ENCODE results near the gene RHD.
"Not testable (repeated sequence)": the region's sequence is repeated elsewhere in the genome, so short reads cannot be mapped to it uniquely, and the experiment has no call there.

DNA sequence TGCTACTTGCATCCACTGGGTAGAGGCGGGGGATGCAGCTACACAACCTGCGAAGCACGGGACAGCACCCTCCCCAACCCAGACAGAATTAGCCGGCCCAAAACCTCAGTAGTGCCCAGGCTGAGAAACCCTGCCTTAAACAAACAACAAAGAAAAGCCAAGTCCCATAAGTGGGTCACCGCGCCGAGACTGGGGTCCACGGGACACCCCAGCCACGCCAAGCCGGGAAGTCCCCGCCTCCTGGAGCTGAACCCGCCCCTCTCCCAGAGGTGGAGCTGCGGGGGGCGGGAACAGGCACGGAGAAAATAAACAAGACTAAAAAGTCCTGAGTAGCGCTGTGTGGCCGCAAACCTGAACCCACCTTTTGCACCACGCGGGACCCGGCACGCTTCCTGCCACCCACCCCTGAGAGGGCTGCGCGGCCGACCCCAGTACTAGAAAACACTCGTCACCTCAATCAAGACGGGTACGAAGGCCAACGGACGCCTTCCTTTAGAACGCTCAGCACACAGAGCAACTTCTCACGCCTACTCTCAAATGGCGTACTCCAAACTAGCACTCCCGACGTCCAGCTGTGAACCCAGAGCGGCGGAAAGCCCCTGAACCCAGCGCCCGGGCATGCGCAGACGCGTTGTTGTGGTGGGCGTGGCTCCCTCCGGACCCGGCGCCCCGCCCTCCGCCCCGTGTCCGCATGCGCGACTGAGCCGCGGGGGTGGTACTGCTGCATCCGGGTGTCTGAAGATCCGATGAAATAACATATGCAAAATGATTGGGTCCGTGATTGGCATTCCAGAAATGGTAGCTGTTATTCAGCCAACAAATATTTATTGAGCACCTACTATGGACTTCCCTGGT, 4.8 kb upstream of the RHD start:
- not testable (repeated sequence) for TF ChIP-seq FOS (IDR thresholded peaks at IDR 0.05; ENCODE audit: low read depth, low read length); RAD21 (IDR thresholded peaks at IDR 0.05; ENCODE audit: low read length)
- TF ChIP-seq, protein P1, sequence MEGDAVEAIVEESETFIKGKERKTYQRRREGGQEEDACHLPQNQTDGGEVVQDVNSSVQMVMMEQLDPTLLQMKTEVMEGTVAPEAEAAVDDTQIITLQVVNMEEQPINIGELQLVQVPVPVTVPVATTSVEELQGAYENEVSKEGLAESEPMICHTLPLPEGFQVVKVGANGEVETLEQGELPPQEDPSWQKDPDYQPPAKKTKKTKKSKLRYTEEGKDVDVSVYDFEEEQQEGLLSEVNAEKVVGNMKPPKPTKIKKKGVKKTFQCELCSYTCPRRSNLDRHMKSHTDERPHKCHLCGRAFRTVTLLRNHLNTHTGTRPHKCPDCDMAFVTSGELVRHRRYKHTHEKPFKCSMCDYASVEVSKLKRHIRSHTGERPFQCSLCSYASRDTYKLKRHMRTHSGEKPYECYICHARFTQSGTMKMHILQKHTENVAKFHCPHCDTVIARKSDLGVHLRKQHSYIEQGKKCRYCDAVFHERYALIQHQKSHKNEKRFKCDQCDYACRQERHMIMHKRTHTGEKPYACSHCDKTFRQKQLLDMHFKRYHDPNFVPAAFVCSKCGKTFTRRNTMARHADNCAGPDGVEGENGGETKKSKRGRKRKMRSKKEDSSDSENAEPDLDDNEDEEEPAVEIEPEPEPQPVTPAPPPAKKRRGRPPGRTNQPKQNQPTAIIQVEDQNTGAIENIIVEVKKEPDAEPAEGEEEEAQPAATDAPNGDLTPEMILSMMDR (conservative IDR thresholded peaks at IDR 0.05; ENCODE audit: low read depth, low read length) = not testable (repeated sequence)

Measured in IMR-90 (cell line).